ENCODE results near the gene LRPAP1.

The LRPAP1 gene

DNA sequence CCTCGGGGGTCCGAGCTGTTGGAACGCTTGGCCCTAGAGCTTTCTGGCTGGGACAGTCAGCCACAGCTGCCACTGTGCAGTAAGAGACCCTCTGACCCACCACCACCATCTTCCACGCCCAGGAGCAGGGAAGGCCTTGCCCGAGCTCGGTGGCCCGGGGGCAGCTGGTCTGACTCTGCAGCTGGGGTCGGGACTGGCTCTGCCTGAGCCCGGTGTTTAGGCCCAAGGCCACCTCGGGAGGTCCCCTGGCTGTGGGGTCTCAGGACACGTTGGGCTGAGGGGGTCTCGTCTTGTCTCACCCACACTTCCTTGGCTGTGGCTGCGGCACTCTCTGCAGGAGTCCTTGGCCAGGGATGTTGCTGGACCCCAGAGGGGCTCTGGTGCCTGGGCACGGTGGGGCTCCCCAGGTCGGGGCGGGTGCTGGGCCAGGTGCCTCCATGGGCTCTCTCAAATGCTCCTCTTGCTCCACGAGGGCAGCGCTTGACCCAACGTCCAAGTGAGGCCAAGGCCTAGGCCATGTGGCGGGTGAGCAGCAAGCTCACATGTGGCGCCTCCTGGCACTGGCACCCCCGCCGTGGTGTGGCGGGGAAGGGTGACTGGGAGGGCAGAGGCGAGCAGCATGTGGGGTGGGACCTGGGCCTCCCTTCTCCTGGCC, 46.2 kb downstream of the LRPAP1 start:
- DNase-seq (ENCODE audit: low read depth in 3 of 3), result no peak

DNA sequence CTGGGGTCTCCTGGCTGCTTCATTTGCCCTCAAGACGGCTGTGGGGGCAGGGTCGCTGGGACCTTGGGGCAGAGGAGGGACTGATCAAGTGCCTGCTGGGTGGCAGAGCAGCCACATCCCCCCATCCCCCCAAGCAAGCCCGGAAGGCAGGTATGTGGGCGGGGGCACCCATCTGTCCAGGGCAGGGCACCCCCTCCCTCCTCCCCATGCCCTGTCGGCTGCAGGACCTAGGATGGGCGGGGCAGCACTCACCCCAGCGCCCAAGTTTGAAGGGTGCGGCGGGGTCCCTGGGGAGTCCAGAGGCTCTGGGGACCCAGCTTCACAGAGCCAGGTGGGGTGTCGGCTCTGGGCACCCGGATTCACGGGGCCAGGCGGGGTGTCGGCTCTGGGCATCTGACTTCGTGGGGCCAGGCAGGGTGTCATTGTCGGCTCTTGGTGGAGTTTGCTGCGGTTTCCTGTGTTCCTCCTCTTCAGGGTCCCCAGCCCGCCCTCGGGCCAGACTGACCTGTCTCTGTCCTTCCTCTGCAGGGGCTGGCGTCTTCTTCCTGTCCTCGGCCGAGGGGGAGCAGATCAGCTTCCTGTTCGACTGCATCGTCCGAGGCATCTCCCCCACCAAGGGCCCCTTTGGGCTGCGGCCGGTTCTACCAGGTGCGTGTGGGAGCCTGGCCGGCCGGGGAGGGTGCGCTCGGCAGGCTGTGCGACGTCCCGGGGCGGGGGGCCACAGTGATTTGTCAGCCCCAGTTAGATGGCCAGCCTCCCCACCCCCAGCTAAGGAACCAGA, 47.0 kb downstream of the LRPAP1 start:
- no peak for DNase-seq (ENCODE audit: low read depth in 3 of 3)

DNA sequence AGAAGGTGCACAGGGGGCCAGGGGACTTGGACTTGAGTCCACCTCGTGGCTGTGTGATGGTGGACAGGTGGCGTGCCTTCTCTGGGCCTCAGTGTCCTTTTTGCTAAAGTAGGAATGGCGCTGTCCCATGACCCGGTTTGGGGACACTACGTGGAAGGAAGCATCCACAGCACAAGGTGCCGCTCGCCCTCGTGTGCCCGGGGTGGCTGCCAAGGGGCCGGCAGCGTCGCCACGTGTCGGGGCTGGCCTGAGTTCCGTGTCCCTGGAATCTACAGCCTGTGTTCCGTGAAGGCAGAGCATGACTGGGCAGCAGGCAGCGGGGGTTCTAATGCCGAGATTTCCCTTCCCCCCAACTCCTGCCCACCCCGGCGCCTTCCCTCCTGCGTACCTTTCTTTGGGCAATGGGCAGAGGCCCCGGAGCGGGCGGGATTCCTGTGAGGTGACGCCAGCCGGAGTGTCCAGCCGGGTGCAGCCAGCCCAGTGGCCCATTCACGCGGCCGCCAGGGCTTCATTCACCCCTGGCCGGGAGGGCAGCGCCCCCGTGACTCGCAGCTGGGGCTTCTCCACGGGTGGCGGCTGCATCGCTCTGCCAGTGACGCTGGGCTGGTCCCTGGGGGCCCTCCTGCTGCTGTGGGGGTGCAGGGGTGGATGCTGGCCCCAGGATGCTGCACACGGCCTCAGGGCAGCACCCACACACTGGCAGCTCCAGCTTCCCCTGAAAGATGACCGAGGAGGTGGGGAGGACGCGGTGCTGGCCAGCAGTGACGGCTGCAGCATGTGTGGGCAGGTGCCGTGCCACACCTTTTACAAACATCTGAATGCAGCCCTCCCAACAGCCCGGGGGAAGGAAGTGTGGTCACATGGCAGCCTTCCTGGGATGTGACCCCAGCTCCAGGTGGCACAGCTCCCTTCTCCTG, 47.9 kb downstream of the LRPAP1 start:
- DNase-seq (ENCODE audit: low read depth in 3 of 3), result no peak

DNA sequence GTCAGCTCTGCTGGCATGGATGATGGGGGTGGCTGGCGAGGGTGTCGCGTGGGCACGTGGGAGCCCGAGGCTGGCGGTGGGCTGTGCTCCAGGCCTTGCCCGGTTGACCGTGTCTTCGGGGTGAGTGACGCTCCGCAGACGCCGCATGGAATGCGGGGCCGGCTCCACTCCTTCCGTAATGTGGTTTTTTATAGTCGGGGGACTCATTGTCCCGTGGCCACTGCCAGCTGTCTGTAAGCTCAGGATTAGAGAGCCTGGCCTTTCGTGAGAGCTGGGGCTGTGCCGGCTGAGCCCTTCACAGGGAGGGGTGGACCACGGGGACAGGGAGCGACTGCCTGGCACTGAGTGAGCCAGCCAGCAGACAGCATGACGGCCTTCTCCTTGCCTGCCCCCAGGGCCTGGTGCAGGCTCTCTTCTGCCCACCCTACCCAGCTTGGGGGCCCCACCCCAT, 48.7 kb downstream of the LRPAP1 start:
- DNase-seq (ENCODE audit: low read depth in 3 of 3), result no peak

DNA sequence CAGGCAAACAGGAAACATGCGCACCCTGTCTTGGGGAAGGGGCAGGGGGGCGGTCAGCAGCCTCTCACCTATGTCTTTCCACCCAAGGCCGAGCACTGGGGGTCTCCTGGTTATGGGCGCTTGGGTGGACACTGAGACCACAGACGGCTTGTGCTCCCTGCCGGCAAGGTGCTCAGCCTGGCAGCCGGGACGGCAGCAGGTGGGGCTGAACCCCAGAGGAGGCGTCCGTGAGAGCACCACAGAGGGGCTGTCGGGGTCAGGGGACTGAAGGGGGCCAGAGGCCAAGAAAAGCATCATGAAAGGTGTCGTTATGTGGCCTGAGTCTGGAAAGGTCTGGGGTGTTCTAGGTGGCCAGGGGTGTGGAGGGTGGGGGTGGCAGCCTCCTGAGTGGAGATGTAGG, 49.5 kb downstream of the LRPAP1 start:
- no peak for DNase-seq (ENCODE audit: low read depth in 3 of 3)

DNA sequence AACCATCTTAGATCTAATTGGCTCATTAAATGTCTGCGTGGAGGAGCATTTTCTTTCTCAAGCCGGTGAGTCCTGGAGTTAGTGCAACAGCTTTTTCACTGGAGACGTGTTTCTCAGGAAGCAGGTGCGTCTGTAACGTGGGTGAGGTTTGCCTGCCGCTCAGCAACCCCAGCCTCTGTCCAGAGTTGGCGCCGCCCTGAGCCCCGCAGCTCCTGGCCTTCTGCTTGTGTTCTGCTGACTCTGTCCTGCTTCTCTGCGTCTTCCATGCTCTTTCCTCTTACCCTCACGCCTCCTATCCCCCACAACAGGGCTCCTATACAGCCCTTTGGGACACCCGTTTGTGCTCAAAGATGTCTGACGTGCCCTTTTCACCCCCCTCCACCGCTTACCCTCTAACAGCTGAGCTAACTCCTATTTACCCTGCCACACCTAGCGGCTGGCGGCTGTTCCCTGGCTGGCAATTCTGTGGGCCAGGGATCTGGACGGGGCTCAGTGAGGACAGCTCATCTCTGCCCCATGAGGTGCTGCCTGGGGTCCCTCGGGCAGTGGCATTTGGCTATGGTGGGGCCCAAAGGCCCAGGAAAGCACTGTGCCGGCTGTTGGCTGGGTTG, 50.3 kb downstream of the LRPAP1 start:
- DNase-seq (ENCODE audit: low read depth in 3 of 3), result no peak

DNA sequence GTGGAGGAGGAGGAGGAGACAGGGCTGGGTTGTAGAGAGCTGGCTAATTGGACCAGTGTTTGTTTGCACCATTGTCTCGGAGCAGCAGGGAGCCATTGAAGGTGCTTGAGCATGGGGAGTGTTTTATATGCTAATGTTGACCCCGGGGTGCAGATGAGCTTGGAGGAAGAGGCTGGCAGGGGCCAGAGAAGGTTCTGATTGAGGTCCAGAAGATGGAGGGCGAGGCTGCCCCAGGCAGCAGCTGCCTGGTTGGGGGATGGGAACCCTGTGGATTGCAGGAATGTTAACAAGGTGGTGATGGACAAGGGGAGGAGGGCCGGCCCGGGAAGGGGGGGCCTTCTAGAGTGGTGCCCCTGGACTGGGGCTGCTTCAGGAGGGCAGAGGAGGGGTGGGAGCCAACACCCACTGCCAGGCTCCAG, 51.1 kb downstream of the LRPAP1 start:
- DNase-seq (ENCODE audit: low read depth in 3 of 3), result no peak

DNA sequence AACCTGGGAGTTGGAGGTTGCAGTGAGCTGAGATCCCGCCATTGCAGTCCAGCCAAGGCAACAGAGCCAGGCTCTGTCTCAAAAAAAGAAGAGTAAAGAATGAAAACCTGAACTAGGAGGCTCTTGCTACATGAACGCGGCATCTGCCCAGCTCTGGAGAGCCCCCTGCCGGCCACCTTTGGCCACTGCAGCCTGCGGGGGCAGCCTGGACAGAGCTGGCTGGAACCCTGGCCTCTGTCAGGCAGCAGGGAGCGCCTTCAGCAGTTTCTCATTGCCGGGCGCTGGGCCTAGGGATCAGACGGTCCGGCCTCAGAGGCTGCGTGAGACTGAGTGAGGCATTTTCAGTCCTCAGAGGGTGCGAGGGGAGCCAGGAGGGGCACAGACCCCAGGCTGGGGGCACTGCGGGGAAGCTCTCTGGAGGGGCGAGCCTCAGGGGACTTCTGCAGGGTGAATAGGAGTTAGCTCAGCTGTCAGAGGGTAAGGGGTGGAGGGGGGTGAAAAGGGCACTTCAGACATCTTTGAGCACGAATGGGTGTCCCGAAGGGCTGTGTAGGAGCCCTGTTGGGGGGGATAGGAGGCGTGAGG, 51.6 kb downstream of the LRPAP1 start:
- DNase-seq (ENCODE audit: low read depth in 3 of 3), result peak; percentile 40 to 64 (median 49)

DNA sequence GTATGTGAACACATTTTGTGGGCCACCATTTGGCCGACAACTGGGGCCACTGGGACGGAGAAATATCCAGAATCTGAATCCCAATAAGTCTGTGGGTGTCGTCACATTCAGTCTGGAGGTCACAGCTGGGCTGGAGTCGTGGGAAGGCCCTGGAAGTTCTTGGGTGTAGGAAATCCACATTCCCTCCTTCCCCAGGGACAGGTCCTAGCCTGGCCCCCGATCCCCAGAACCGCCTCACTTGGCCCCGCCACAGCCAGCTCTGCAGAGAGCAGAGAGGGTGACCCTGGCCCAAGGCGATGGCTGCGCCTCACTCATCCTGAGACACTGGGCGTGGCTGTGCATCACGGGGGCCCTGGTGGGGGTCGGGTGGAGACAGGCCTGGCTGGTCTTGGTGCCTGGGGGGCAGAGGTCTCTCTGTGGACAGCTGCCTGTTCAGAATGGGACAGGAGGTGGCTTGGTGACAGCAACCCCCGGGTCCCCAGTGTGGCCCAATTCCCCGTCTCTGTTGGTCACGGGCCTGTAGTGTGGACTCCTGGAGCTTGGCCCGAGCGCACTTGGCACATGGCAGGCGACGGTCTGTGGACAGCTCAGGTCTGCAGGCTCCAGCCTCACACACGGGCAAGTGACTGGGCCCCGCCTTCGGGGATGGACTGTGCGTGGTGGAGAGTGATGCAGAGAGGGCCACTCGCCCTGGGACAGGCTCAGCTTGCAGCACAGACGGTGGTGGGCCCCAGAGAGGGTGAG, 52.7 kb downstream of the LRPAP1 start:
- no peak for DNase-seq (ENCODE audit: low read depth in 3 of 3)

DNA sequence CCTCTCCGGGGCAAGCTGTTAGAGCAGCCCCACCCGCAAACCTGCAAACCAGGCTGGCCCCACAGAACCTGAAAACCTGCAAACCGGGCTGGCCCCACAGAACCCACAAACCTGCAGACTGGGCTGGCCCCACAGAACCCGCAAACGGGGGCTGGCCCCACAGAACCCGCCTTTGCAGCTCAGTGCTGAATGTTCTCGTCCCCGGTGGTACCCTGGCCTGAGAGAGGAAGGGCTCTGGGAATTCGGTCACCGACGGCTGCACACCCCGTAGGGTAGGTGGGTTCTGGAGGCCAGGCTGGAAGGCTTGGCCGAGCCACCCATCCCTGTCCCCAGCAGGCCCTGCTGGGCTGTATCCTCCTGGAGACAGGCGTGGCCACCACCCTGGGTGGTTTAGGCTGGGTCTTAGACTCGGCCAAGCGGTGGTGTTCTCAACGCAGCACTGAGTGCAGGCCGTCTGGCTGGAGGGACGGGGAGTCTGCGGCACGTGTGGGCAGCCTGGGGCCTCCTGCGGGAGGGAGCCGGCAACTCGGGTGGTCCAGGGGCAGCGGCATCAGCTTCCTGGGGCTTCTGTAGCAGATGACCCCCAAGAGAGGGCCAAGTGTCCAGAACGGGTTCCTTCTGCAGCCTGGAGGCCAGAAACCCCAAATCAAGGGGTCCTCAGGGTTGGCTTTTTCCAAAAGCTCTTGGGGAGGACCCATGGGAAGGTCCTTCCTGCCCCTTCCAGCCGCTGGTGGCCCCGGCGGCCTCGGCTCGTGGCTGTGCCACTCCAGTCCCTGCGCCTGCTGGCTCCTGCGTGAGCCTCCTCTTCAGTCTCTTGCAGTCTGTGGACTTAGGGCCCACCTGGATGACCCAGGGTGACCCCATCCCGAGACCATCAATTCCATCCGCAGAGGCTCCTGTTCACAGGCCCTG, 53.5 kb downstream of the LRPAP1 start:
- no peak for DNase-seq (ENCODE audit: low read depth in 3 of 3)

DNA sequence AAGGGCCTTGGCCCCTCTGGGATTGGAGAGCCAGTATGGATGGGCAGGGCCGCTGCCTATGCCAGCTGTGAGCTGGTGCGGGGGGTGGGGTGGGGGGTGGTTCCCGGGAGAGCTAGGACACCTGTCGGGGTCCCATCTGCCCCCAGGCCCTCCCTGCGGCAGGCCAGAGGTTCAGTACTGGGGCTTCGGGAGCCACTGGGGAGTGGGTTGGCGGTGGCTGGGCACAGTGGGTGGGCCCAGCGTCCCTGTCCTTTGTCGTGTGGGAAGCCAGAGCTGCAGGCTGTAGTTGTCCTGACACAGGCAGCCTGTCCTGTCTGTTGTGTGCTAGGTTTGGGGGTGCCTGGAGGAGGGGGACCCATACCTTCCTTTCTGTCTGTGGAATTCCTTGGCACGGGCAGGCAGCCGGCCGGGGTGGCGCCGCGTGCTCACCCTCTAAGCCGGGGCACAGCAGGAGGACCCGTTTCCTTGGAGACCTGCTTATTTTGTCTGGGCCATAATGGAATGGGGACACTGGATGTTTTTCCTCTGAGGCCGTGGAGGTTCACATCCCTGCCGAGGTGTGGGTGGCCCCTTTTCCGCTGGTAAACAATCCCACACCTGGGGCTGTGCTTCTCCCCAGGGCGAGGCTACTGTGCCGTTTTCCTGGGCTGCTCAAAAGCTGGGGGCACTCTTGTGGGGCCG, 54.3 kb downstream of the LRPAP1 start:
- DNase-seq (ENCODE audit: low read depth in 3 of 3), result no peak

DNA sequence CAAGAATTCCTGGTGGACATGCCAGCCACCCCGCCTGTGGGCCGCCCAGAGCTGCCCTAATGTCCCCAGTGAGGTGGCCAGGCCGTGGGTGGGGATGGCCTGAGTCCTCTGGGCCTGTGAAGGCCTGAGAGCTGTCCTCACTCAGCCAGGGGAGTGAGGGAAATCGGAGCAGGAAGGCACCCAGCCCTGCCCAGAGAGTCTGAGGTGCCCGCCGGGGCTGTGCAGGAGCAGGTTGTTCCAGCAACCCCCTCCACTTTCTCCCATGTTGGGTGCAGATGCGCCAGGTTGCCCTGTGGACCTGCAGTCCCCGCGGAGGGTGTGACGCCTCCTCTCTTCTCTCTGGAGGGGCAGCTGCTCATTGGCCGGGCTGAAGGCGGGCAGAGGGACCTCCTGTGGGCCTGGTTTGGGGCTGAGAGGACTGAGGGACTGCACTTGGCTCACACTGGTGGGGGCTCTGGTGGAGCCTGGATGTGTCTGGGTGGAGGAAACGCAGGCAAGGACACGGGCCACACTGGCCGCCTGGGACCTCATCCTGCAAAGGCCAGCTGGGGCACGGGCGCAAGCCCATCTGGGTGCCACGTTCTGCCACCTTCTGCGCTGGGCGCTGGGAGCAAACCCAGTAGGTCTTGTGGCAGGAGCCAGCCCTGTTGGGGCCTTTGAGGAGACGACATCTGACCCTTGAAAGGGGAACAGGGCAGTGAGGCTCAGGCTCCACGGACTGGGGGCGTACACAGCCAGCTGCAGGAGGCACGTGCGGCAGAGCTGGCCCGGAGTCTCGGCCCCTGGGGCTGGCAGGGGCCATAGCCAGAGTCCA, 55.1 kb downstream of the LRPAP1 start:
- DNase-seq (ENCODE audit: low read depth in 3 of 3), result no peak

DNA sequence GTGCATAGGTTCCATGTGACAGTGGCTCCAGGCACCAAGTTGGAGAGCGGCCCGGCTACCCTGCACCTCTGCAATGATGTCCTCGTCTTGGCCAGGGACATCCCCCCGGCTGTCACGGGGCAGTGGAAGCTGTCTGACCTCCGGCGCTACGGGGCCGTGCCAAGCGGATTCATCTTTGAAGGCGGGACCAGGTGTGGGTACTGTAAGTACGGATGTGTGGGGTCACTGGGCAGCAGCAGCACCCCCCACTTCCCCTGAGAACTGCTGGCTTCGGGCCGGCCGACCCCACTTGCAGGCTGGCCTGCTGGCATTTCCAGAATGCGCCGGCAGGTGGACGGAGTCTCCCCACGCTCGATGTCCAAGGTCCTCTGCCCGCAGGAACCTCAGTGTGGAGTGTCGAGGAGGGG, 55.9 kb downstream of the LRPAP1 start:
- DNase-seq (ENCODE audit: low read depth in 3 of 3), result no peak

DNA sequence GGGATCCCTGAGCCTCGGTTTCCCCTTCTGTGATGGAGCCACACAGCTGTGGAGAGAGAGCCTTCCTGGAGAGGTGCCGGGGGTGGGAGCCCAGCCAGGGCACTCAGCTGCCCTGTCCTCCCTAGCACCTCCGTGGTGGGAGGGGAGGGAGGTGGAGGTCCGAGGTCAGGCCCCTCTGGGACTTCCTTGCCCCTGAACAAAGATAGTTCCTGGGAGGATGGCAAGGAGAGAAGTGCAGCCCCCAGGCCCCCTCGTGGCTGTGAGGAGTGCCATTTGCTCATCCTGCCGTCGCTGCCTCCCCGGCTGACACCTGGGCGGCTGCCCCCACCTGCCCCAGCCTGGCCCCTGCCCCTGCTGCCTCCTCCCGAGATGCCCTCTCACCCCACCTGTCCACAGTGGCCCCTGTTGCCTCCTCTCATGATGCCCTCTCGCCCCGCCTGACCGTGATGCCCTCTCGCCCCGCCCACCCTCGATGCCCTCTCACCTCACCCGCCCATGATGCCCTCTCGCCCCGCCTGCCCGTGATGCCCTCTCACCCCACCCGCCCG, 56.4 kb downstream of the LRPAP1 start:
- DNase-seq (ENCODE audit: low read depth in 3 of 3), result no peak

DNA sequence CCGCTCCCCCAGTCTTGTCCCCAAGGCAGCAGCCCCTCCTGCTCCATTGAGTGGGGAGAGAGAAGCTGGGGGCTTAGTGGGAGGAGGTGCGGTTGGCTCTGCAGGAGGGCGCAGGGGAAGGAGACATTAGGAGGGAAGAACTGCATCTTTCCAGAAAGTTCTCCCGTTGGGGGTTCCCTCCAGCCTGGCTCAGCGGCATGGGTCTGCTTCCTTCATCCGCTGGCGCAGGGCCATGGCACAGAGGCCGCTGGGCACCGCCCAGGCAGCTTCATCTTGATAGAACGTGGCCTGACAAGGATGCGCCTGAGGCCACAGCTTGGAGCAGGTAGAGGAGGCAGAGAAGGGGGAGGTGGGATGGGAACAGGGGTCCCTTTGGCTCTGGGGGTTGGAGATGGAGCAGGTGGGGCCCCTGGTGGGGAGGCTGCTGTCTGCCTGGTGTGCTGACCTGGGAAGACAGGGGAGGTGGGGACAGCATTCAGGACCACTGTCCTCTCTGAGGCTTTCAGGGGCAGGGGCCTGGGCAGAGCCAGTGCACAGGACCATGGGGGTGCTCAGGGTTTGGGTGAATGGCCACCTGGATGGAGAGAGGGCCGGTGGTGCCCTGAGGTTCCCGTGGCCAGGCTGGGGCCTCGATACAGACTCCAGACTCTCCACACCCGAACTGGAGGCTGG, 57.0 kb downstream of the LRPAP1 start:
- DNase-seq (ENCODE audit: low read depth in 3 of 3), result no peak

DNA sequence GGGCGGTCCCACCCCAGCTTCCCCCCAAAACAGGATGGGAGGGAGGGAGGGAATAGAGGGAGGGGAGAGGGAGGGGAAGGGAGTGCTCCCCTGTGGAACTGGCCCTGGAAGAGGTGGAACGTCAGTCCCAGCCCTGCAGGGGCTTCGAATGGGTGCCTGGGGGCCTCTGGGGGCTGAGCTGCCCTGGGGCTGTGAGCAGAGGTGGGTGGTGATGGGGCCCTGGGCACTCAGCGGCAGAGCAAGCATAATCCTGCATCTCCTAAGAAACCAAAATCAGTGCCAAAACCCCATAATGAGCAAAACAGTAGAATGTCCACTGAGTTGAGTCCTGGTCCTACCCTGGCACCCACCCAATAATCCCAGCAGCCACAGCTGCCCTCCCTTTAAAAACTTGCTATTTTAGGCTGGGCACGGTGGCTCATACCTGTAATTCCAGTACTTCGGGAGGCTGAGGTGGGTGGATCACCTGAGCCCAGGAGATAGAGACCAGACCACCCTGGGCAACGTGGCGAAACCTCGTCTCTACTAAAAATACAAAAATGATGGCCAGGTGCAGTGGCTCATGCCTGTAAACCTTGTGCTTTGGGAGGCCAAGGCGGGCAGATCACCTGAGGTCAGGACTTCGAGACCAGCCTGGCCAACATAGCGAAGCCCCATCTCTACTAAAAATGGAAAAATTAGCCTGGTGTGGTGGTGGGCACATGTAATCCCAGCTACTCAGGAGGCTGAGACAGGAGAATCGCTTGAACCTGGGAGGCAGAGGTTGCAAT, 58.0 kb downstream of the LRPAP1 start:
- no peak for DNase-seq (ENCODE audit: low read depth in 3 of 3)
